Activated CD4-positive, alpha-beta T cell treated with anti-CD3 and anti-CD28 coated beads for 24 hours (primary cell): ENCODE data around the gene ICAM4.

Source experiments
- DNase-seq, 2 donors: peaks; one replicate each; pipeline ENCODE4 v3.0.0-alpha.2; 2020; ENCODE audit warnings: low read depth in 2 of 2

The ICAM4 gene

GRCh38 chr19:10290876-10291553, 4.3 kb downstream of the ICAM4 start:
- DNase-seq: no peak

- no peak for DNase-seq
Observed at GRCh38 chr19:10291554-10292205, 4.9 kb downstream of the ICAM4 start.

GRCh38 chr19:10292206-10292788, 5.5 kb downstream of the ICAM4 start:
- peak in 1 of 2 donors; percentile 75 for DNase-seq

GRCh38 chr19:10292789-10293636, 6.3 kb downstream of the ICAM4 start:
- no peak for DNase-seq

GRCh38 chr19:10293637-10294367, 7.0 kb downstream of the ICAM4 start:
- DNase-seq: no peak

GRCh38 chr19:10294368-10294697, 7.6 kb downstream of the ICAM4 start:
- no peak for DNase-seq

- no peak for DNase-seq
Observed at GRCh38 chr19:10295305-10295846, 8.6 kb downstream of the ICAM4 start.

GRCh38 chr19:10295847-10296591, 9.3 kb downstream of the ICAM4 start:
- DNase-seq: no peak

GRCh38 chr19:10299545-10300458, 13.0 kb downstream of the ICAM4 start:
- no peak for DNase-seq

GRCh38 chr19:10305139-10305806, 18.5 kb downstream of the ICAM4 start:
- no peak for DNase-seq

- no peak for DNase-seq
Observed at GRCh38 chr19:10306327-10306726, 19.6 kb downstream of the ICAM4 start.

- no peak for DNase-seq
Observed at GRCh38 chr19:10309423-10309822, 22.7 kb downstream of the ICAM4 start, which contains the start of gene ZGLP1. Gene ZGLP1 (minus strand): TSS chr19:10309815.

GRCh38 chr19:10315335-10316214, 28.8 kb downstream of the ICAM4 start, which contains the start of gene FDX2:
Gene FDX2 (minus strand): TSS chr19:10316015. CDS start chr19:10315996, 19 bp downstream.
- DNase-seq: peak; percentile 90 to 92

- no peak for DNase-seq
Observed at GRCh38 chr19:10316229-10317044, 29.7 kb downstream of the ICAM4 start.

GRCh38 chr19:10317045-10317856, 30.5 kb downstream of the ICAM4 start:
- DNase-seq: no peak

- DNase-seq: no peak
Observed at GRCh38 chr19:10317857-10318462, 31.2 kb downstream of the ICAM4 start.
